Bronchial epithelial cell (primary cell): ENCODE data around the gene INTS3. TPM values are rescaled to one million over a fixed set of nuclear protein-coding genes. Genes with fewer than 3 reads are reported as not detected.
"Not testable (repeated sequence)": the region's sequence is repeated elsewhere in the genome, so short reads cannot be mapped to it uniquely, and the experiment has no call there.

Experiments
- DNase-seq: peaks from one replicate; pipeline ENCODE4 v3.0.0-alpha.2; 2010; ENCODE audit warnings: low read depth
- FAIRE-seq: peaks from 2 replicates; lab custom pipeline; 2011; peaks lifted over from hg19 to GRCh38; lab: Jason Lieb, UNC
- H3K27me3 ChIP-seq: 2 replicates; pipeline ENCODE4 v1.5.1; 2011; ENCODE audit warnings: low read length; ENCODE audit not compliant: control insufficient read depth, insufficient read depth
- H3K36me3 ChIP-seq: 2 replicates; pipeline ENCODE4 v1.5.1; 2011; ENCODE audit warnings: low read length; ENCODE audit not compliant: control insufficient read depth, insufficient read depth
- H3K4me3 ChIP-seq: 2 replicates; pipeline ENCODE4 v1.5.1; 2011; ENCODE audit warnings: mild to moderate bottlenecking, low read depth, low read length, control low read depth
- CTCF ChIP-seq: IDR thresholded peaks from 2 replicates; pipeline ENCODE4 v1.5.1; 2011; ENCODE audit warnings: mild to moderate bottlenecking, moderate library complexity, low read length, control low read depth, inconsistent platforms; ENCODE audit not compliant: insufficient read depth, severe bottlenecking
- total RNA-seq: library from RNA; depleted of rRNA; stranded (reverse); fragments of >200 nt; gene quantifications from 2 replicates; pipeline ENCODE4 v1.2.1, GENCODE V29; 2014

Gene INTS3
- total RNA-seq, 1 donor from 2014 or later = 12.6 TPM

GRCh38 chr1:153698020-153698922, 29.6 kb upstream of the INTS3 start:
- Histone ChIP-seq H3K27me3 (no peaks in the 10 kb centered on the region), H3K36me3 (no peaks in the 10 kb centered on the region), H3K4me3 (no peak overlapping the region)
- no peak for FAIRE-seq
- TF ChIP-seq CTCF = no peak
- DNase-seq = no peak

GRCh38 chr1:153698923-153699714, 28.7 kb upstream of the INTS3 start:
- no peak for FAIRE-seq
- Histone ChIP-seq H3K27me3 (no peaks in the 10 kb centered on the region), H3K36me3 (no peaks in the 10 kb centered on the region), H3K4me3 (no peak overlapping the region)
- no peak for TF ChIP-seq CTCF
- peak; percentile 68 for DNase-seq

- no peak for FAIRE-seq
- Histone ChIP-seq H3K27me3 (no peaks in the 10 kb centered on the region), H3K36me3 (no peaks in the 10 kb centered on the region), H3K4me3 (no peak overlapping the region)
- DNase-seq = peak; percentile 29
- TF ChIP-seq CTCF = no peak
Observed at GRCh38 chr1:153699768-153700167, 28.1 kb upstream of the INTS3 start.

- FAIRE-seq (no peak), DNase-seq (no peak)
- no peaks in the 10 kb centered on the region for H3K27me3 ChIP-seq
- TF ChIP-seq CTCF = no peak
- no peak overlapping the region for H3K4me3 ChIP-seq
- no peaks in the 10 kb centered on the region for H3K36me3 ChIP-seq
Observed at GRCh38 chr1:153705484-153705883, 22.4 kb upstream of the INTS3 start.

GRCh38 chr1:153711026-153711425, 16.8 kb upstream of the INTS3 start:
- Histone ChIP-seq H3K27me3 (no peaks in the 10 kb centered on the region), H3K36me3 (no peaks in the 10 kb centered on the region), H3K4me3 (no peak overlapping the region)
- no peak for FAIRE-seq
- TF ChIP-seq CTCF = no peak
- DNase-seq = no peak

- not testable (repeated sequence) for DNase-seq, H3K4me3 ChIP-seq, FAIRE-seq, H3K27me3 ChIP-seq, H3K36me3 ChIP-seq
Observed at GRCh38 chr1:153716211-153716610, 11.6 kb upstream of the INTS3 start.
